DND-41 (cell line): Measurements from ENCODE around the gene SLK.

Experiments
- EZH2 ChIP-seq: IDR thresholded peaks from 3 replicates; pipeline ENCODE4 v1.6.1; 2012; ENCODE audit warnings: borderline replicate concordance, low read depth, mild to moderate bottlenecking, moderate library complexity, low read length, inconsistent platforms; ENCODE audit not compliant: severe bottlenecking
- TF ChIP-seq, protein P1 (sequence below): IDR thresholded peaks from 2 replicates; pipeline ENCODE4 v1.5.1; 2012; ENCODE audit warnings: borderline replicate concordance, low read length, moderate library complexity, mild to moderate bottlenecking; ENCODE audit not compliant: poor library complexity, severe bottlenecking; ENCODE audit errors: extremely low read depth

DNA sequence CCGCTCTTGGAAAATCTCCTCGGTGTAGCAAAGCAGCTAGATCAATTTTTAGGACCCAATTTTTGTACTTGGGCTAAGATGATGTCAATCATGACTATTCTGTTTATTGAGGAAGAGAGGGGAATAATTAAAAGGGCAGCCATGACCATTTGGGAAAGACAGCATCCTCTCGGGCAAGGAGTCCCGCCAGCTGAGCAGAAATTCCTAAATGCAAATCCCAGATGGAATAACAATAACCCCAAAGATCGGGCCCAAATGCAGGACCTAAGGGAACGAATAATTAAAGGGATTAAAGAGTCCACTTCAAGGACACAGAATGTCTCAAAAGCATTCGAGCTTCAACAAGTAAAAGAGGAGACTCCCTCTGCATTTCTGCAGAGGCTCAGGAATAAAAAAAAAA lies 100.0 kb downstream of the SLK start:
- TF ChIP-seq, protein P1, sequence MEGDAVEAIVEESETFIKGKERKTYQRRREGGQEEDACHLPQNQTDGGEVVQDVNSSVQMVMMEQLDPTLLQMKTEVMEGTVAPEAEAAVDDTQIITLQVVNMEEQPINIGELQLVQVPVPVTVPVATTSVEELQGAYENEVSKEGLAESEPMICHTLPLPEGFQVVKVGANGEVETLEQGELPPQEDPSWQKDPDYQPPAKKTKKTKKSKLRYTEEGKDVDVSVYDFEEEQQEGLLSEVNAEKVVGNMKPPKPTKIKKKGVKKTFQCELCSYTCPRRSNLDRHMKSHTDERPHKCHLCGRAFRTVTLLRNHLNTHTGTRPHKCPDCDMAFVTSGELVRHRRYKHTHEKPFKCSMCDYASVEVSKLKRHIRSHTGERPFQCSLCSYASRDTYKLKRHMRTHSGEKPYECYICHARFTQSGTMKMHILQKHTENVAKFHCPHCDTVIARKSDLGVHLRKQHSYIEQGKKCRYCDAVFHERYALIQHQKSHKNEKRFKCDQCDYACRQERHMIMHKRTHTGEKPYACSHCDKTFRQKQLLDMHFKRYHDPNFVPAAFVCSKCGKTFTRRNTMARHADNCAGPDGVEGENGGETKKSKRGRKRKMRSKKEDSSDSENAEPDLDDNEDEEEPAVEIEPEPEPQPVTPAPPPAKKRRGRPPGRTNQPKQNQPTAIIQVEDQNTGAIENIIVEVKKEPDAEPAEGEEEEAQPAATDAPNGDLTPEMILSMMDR: no peak
- TF ChIP-seq EZH2: no peak
